GM21367 (cell line): ENCODE measurements around the gene TCP1.
"Not testable (repeated sequence)": the region's sequence is repeated elsewhere in the genome, so short reads cannot be mapped to it uniquely, and the experiment has no call there.

Source experiments
- ATAC-seq: cut with Tn5 transposase; IDR thresholded peaks from one replicate; pipeline ENCODE4 v1.9.1; 2021; ENCODE audit not compliant: unreplicated experiment

The TCP1 gene

DNA sequence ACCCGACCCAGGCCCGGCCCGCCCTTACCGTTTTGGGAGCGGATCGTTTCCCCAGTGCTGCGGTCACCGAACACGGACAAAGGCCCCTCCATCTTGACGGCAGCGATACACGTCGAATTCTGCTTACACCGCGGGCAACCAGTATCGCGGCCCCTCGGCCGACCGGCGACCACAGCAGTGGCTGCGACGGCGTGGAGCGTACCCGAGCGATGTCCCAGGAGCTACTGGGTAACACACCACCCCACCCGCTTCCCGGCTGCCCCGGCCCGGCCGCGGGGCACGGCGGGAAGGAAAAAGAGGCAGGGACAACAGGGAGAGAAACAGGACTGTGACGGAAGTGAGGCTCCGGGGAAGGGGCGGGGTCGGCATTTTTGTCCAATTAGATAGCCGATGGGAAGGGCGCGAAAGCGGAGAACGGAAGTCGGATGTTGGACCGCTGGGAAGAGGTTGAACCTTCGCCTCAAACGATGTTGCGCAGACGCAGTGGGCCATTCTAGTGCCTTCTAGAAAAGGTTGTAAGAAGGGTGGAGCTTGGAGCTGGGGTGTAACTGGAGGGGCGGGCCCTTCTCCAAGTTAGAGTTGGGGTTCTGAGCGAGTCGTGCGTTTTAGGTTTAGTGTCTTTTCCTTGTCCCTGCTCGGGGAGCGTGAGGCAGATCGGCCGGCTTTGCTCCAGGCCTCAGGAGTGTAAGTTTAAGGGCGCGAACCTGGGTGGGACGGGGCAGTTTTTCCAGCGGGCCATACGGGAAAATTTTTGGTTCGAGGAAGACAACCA lies at the start of gene TCP1:
Gene TCP1, minus strand, starts transcription at position 226 of the 772 bp plus-strand sequence. Its CDS starts 134 bp downstream, at position 92.
- peak; percentile 61 for ATAC-seq

DNA sequence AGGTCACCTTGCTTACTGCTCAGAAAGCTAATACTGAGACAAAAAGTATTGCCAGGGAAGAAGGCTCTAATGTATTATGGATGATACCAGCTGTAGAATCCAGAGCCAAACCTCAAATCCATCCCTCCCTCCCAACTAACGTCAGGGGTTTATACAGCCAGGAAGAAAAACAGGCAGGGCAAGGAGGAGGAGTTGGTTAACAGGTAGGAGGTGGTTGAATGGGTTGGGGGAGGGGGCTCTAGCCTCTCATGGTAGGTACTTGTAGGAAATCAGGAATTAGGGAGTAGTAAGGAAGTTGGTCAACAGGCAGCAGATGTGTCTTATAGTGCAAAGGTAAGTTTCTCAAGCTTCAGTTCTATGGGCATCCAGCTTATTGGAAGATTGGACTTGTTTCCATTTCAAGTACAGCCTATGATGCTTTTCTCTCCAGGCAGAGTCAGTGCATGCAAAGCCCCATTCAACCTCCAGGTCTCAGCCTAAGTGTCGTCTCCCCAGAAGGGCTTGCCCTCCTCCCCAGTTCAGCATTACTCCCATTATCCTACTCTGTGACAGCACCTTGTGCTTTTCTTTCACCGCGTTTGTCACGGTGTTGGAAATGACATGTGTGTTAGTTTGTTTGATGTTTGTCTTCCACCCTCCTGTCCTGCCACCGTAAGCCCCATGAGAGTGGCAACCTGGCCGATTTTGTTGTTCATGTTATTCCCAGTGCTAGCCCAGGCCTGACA lies 48.8 kb upstream of the TCP1 start:
- ATAC-seq = no peak

DNA sequence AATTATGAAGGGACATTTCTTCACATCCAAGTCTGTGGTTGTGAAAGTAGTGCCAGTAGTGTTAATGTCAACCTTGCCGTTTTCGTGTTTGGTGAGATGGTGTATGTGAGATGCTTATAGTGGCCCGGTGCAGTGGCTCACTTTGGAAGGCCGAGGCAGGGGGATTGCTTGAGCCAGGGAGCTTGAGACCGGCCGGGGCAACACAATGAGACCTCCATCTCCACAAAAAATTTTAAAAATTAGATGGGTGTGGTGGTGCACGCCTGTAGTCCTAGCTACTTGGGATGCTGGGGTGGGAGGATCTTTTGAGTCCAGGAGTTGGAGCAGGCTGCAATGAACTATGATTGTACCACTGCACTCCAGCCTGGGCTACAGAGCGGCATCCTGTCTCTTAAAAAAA lies 48.1 kb upstream of the TCP1 start:
- ATAC-seq = no peak

DNA sequence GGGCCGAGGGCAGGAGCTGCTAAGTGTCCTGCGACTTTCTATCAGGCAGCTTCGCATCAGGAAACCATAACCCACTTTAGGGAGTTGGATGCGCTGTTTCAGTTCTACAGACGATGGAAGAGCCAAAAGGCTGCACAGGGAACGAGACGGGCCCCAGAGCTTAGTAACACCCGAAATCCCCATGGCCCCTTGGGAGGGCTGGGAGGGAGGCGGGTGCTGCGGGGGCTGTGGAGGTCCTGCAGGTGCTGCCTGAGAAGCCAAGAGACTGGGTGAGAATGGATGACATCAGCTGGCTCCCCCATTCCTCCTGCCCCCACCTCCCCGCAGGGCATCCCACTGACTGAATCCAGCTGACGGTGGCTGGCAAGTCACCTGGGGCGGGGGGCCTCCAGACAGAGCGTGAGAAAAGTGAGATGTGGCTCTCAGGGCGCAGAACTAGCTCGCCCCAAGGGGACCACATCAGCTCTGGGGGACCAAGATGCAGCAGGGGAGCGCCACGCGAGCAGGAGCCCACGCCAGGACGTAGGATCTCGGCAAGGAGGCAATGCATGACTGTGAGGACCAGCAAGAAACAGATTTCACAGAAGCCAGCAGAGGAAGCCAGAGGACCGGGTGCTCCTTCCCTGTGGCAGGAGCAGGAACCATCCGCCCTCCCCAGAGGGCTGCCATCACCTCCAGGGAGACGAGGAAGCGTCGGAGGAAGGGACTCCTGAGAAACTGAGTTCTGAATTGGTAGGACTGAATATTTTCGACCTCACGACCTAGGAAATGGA lies 47.5 kb upstream of the TCP1 start:
- ATAC-seq = no peak

DNA sequence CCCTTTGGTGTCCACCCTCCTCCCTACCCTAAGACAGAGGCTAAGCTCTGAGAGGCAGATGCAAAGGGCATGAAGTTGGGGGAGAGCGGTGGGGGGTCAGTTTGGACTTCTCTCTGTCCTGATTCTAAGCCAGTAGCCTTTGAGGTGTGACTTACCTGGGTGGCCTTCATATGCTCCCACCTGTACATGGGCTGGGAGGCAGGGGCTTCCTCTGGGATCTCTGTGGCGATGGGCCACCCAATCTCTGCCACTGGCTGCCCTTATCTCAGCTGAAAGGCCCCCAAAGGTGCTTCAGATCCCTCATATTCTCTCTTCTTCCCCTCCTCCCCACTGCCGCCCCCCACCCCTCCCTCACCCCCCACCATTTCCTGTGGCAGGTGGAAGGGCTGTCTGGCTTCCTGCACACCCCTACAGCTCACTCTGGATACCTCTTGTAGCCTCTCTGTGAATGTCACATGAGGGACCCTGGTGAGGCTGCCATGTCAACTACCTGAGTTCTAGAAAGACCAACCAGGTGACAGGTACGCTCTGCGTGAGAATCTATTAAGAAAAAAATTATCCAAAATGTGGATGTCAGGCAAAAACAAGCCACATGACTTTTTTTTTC lies 44.7 kb upstream of the TCP1 start:
- no peak for ATAC-seq

DNA sequence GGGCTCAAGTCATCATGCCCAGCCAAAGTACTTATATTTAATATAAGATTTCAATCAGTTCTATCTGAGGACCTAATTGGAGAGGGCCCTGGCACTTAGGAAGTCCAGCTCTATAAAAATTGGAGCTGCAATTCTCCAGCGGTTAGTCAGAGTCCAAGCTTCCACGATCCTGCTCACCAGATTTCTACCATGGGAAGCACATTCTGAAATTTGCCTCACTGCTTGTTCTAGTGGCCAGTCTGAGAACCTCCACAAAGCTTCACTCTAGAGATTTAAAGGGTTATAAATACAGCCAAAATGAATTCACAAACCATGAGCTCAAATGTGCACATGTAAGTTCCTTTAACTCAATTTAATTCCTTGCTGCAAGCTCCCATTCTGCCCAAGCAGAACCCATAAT lies 44.2 kb upstream of the TCP1 start:
- no peak for ATAC-seq

DNA sequence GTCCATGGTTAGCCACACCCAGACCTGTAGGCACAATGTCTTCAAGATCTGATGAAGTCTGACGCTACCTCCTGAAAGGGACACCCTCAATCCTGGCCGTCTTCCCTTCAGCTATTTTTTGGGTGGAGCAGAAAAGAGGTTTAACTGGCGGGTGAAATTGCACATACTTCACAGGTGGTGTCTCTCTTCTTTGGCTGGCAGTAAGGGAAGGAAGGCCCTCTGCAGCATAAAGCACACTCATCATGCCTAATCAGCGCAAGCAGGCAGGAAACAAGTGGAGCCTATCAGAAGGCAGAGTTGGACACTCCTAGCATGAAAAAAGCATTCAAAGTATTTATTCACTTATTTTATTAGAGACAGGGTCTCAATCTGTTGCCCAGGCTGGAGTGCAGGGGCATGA lies 43.5 kb upstream of the TCP1 start:
- ATAC-seq = no peak

DNA sequence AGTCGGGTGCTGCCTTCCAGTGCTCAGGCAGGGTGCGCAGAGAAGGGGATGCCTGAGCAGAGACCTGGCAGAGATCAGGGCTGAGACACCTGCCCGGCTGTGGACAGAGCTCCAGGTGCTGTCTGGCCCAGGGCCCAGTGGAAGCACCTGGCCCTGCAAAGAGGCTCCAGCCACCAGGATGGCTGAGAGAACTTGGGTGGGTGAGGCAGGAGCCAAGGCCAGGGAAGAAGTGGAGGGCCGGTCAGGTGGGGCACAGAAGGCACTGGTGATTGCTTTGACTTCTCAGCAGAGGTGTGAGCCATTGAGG lies 41.9 kb upstream of the TCP1 start:
- no peak for ATAC-seq

DNA sequence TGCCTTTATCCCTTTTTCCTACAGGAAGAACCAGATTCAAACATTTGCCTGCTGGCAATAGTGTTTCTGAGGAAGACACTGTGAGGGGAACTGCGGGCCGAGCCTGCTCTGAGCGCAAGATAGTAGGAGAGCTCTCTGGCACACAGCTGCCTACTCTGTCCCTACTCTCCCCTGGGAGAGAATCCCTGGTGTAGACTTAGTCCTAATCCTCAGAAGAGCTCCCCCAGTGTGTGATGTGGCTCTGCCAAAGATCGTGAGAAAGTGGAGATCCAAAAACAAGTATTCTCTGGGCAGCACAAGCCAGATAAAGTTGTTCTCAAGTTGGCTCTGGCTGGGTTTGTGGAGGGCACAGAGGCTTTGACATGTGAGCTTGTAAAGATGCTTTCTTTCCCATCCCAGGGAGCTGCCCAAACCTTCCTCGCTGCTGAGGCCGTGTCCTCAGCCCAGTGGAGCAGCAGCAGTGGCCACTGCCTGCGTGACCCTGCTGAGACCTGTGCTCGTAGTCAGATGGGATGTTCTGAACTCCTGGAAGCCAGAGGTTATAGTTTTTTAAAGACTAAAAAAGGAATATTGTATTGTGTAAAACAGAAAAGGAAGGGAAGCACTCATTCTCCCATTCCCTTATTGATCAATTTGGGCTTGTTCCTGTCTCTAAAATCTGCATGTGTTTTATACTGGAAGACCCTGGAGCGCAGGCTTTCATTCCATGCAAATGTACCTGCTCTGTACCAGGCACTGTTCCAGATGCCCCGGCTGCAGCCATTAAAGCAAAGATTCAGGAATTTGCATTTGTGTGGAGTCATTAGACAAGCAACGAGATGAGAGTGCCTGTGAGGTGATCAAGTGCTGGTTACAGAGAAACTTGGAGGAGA lies 41.3 kb upstream of the TCP1 start:
- ATAC-seq = no peak

DNA sequence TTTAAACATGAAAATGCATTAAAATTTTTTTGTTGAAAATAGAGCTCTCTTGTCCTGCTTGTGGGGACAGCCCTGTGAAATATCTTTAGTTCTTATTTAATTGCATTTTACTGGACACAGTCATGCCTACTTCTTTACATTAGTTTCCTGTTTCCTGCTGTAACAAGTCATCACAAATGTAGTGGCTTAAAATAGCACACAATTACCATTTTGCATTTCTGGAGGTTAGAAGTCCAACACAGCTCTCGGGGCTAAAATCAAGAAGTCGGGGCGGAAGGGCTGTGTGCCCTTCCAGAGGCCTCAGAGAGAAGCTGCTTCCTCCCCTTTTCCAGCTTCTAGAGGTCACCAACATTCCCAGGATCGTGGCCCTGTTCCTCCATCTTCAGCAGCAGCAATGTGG lies 40.1 kb upstream of the TCP1 start:
- no peak for ATAC-seq

DNA sequence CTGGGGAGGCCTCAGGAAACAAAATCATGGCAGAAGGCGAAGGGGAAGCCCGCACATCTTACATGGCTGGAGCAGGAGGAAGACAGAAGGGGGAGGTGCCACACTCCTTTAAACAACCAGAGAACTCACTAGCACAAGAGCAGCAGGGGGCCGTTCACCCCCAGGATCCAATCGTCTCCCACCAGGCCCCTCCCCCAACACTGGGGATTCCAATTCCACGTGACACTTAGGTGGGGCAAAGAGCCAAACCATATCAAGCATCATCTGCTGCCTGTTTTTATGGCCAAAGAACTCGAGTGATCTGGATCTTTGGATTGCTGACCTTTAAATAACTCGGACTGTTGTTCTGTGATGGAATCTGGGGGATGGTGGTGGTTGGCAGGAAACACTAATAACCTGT lies 38.7 kb upstream of the TCP1 start:
- no peak for ATAC-seq

DNA sequence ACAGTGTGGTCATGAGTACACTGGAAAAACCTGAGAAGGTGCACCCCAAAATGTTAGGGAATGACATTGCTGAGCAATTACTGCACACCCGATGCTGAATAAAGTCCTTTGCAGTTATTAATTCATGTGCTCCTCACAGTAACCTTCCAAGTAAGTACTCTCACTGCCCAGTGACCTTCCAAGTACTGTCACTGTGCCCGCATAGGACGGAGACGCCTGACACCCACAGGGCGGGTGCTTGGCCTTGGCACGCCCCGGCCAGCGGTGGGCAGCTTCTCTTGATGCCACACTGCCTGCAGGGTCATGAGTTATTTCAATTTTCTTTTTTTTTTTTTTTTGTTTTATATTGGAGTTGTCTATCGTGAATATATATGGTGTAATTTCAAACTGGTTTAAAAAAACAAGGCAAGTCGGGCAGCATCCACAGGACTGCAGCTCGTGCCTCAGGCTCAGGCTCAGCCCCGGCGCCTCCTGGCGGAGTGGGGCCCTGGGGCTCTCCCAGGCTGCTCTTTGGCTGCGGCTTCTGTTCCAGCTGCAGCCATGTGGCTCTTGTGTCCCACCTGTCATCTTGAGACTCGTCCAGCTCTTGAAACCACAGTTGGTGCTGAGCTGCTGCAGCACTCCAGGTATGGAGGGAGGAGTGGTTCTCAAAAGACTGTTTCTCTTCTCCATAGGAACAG lies 37.7 kb upstream of the TCP1 start:
- ATAC-seq = no peak

DNA sequence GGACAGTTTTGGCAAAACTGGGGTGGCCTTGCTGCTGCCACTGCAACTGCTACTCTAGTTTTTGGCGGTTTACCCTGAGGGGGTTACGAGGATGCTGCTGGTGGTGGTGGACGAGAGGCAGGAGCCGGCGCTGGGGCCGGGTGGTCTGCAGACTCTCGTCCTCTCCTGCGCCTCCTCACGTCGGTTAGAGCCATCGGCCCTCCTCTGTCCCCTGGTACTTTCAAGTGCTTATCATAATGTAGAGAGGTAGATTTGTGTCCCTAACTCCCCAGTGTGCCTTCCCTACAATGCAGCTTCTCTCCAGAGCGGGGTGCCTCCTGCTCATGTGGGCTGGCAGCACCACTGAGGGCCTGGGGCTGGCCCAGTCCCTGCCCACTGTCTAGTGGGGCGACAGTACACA lies 36.6 kb upstream of the TCP1 start:
- no peak for ATAC-seq

DNA sequence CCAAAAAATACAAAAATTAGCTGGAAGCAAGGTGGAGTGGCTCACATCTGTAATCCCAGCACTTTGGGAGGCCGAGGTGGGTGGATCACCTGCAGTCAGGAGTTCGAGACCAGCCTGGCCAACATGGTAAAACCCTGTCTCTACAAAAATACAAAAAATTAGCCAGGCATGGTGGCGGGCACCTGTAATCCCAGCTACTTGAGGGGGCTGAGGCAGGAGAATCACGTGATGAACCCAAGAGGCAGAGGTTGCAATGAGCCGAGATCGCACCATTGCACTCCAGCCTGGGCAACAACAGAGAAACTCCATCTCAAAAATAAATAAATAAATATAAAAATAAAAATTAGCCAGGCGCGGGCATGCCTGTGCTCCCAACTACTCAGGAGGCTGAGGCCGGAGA lies 35.3 kb upstream of the TCP1 start:
- ATAC-seq = not testable (repeated sequence)

DNA sequence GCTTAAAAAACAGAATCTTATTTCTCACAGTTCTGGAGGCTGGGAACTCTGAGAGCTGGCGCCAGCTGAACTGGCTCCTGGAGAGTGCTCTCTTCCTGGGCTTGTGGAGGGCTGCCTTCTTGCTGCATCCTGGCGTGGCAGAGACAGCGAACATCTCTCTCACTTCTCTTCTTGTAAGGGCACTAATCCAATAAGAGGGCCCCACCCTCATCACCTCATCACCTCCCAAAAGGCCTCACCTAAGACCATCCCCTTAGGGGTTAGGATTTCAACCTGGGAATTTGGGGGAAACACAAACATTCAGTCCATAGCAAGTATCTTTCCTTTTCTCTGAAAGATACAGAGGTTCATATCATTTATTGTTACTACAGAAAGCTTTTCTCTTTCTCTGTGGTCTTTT lies 34.6 kb upstream of the TCP1 start:
- ATAC-seq = no peak

DNA sequence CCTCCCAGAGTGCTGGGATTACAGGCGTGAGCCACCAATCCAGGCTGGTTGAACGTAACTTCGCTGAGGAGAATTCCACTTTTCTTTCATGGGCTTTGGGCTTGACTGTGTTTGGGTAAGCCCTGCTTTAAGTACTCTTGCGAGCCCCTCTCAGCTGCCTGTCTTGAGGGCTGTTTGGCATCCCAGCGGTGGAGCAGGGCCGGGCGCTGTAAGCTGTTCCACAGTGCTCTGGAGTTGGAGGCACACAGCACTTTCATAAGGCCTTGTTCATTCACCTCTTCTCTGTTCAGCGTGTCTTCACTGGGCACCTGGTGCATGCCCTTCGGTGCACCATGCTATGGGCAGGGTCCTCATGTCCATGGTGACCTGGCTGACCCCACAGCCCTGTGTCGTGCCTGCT lies 32.3 kb upstream of the TCP1 start:
- no peak for ATAC-seq

DNA sequence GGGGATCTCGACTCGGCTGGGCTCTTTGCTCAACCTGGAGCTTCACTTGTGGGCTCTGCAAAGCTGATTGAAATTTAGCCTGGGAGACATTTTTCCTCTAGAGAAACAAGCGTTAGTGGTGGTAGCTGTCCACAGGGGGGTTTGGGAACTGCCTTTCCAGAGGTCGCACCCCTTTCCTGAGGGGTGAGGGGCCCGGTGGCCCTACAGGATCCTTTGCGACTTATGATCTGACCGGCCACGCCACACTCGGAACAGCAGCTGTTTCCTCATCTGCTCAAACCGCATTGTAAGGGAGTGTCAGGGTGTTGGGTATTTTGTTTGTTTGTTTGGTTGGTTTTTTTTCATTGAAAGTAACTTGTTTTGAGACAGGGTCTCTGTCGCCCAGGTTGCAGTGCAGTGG lies 31.7 kb upstream of the TCP1 start:
- no peak for ATAC-seq

DNA sequence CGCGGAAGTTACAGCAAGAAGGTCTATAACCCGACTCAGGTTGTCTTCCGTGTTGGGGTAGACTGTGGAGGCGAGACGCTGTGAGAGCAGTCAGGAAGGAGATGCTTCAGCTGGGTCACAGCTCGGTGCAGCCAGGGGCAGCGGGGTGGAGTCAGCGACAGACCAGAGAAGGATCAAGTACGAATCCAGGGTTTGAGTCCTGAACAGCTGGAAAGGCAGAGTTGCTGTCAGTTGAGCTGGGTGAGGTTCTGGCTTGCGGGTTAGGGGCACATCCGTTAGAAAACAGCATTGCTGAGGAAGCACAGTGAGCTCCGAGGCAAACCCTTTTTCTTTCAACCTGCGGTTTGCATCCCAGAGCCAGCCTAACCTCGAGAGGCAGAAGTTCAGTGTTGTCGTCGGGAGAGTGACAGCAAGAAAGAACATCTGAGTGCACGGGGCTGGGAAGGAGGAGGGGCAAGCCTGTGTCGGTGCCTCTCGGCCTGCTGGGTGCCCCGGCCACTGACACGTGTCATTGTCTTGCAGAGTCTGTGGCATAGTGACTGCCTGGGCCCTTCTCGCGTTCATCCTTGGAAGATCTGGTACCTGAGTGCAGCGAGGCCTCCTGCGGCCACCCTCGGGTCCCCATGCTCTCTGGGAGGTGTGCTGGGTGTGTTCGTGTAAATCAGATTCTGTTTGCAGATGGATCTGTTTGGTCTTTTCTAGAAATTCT lies 30.7 kb upstream of the TCP1 start:
- no peak for ATAC-seq

DNA sequence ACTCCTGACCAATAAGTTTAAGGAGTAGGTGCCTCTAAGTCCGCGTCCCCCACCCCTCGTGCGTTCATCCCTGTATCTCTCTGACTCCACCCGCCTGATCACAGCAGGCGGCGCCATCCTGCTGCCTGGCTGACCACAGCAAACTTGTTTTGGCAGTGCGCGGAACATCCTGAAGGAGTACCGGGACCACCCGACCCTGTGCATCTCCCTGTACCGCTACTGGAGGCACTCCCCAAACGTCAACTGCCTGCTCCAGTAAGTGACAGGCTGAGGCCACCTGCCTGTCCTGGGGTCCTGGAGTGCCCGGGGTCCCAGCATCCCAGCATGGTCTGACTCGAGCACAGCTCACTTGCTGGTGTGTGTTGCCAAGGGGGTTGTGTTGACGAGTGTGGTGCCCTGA lies 29.7 kb upstream of the TCP1 start:
- no peak for ATAC-seq
